Measurements from ENCODE around the gene C17orf78.
"Not testable (repeated sequence)": the region's sequence is repeated elsewhere in the genome, so short reads cannot be mapped to it uniquely, and the experiment has no call there.

The C17orf78 gene

DNA sequence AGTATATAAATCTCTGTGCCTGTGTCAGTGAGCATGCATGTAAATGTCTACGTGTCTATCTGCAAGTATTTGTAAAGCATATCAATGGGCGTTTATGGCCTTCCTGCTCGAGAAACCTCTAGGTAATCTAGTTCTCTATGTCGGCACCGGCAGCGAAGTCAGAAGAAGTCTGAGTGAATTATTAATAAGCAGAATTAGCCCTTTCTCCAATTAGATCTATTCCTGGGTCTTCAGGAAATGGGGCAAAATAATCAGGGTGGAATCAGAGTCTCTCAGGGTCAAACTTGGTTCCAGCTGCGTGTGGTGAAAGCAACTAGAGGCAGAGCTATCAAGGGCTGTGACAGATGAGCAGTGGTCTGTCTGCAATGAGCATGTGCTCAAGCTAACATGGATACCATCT lies at the start of gene C17orf78:
TSS of gene C17orf78 (plus strand) at position 280 of the 400 bp plus-strand sequence. CDS start at position 388, 108 bp downstream.
- no peak for DNase-seq

DNA sequence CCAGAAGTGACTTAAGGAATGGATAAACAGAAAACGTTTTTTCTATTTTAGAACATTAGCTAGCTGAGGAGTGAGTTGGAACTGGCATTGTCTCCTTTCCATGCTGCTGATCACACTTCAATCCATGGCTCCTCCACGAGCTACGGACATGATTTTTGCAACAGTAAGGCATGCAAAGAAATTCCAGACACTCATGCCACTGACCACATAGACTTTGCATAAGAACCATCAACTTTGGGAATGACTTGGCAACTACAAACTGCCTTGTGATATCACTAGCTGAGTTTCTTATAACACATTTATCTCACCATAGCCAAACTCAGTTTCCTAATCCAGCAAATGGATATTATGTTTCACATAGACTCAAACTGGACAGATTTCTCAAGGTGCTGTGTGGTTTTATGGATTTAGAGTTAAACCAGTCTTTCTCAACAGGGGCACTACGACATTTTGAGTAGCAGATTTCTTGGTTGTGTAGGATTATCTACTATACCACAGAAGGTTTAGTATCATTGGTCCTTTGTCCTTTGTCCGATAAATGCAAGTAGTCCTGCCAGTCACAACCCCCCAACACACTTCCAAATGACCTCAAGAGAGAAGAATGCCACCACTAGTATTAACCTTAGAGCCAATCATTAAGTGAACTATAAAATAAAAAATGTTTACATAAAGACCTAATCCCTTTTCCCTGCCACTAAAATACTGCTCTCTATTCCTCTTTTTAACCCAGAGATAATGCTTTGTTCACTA lies 48.3 kb upstream of the C17orf78 start:
- no peak for DNase-seq

DNA sequence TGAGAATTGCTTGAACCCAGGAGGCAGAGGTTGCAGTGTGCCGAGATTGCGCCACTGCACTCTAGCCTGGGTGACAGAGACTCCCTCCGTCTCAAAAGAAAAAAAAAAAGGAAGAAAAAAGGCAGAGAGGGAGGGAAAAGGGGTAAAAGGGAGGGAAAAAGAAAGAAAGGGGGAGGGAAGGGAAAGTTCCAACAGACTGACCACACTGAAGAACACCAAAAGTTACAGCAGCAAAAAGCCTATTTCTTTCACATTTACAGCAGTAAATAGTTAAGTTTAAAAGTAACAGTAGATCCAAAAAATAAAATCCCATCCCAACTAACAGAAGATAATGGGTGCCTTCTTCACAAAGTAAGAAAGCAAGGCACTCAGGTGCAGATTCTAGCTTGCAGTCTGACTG lies 36.9 kb upstream of the C17orf78 start:
- no peak for DNase-seq

DNA sequence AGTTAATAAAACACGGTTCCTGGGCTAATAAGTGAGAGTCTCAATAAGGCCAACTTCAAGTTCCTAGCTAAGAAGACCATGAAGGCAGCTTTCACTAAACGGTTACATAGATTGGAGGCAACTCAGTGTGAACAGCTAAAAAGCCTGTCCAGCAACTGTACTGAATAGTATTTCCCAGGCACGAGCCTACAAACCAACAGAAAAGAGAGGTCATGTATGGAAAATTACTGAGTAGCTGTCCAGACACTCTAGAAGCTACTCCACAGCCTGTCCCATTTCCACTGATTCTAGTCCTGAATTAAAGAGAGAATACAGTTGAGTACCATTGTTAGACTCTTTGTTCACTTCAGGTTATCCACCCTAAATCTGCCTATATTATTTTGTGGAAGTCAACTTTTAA lies 36.5 kb upstream of the C17orf78 start:
- DNase-seq: no peak

DNA sequence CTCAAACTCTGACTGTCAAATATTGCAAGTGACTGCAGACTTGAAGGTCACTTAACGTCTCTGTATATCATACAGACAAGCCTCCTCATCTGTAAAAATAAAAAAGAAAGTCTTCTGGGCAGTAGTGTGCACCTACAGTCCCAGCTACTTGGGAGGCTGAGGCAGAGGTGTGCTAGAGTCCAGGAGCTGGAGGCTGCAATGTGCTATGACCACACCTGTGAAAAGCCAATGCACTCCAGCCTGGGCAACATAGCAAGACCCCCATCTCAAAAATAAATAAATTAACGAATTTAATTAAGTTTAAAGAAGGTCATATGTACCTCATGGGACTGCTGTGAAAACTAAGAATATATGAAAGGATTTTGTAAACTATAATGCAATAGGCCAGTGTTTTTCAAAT lies 35.0 kb upstream of the C17orf78 start:
- DNase-seq: no peak

DNA sequence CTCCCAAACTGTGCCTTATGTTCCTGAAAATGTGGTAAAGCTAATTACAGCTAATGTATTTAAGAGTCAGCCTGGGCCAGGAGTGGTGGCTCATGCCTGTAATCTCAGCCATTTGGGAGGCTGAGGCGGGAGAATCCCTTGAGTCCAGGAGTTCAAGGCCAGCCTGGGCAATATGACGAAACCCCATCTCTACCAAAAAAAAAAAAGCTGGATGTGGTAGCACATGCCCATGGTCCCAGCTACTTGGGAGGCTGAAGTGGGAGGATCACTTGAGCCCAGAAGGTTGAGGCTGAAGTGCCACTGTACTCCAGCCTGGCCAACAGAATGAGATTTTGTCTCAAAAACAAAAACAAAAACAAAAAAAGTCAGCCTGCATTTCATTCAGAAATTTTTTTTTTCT lies 33.2 kb upstream of the C17orf78 start:
- DNase-seq: no peak

DNA sequence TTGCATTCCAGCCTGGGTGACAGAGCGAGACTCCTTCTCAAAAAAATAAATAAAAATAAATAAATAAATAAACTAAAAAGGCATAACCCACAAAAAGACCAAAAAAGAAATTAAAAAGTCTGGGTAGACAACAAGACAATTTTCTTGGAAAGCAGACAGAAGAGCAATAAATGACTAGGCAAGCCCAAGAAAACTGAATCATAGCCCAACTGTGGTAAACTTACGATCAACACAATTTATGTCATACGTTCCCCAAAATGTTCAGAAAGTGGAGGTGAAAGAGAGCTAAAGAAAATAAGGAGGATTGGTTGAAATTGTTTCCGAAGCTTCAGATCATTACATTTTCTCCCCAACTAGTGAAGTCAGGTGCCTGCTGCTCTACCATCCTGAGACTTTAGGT lies 31.3 kb upstream of the C17orf78 start:
- DNase-seq: no peak

DNA sequence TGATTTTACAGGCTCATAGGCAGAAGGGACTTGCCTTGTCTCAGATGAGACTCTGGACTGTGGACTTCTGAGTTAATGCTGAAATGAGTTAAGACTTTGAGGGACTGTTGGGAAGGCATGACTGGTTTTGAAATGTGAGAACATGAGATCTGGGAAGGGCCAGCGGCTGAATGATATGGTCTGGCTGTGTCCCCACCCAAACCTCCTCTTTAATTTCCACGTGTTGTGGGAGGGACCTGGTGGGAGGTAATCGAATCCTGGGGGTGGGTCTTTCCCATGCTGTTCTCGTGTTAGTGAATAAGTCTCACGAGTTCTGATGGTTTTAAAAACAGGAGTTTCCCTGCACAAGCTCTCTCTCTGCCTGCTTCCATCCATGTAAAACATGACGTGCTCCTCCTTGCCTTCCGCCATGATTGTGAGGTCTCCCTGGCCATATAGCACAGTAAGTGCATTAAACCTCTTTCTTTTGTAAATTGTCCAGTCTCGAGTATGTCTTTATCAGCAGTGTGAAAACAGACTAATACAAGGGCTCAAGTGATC lies 28.9 kb upstream of the C17orf78 start:
- DNase-seq: not testable (repeated sequence)

DNA sequence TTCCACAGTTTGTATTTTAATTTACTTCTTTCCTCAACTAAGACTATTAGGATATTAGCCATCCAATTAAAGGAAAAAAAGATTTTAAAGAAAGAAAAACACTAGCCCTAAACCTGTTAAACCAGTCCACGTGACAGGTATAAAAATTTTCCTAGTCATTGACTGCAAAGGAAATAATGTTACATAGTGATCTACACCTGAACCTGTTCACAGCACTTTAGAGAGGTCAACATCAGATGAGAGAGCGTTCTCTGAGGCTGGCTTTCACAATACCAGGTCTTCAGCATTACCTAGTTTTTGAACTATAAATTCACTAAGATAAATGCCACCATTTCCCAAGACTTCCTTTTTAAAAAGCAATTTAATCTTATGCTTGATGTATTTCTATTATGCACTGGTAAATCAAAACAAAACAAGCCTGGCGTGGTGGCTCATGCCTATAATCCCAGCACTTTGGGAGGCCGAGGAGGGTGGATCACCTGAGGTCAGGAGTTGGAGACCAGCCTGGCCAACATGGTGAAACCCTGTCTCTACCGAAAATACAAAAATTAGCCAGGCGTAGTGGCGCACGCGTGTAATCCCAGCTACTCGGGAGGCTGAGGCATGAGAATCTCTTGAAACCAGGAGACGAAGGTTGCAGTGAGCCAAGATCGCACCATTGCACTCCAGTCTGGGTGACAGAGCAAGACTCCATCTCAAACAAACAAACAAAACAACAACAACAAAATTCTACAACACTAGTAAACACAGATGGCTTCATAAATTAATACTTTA lies 18.8 kb upstream of the C17orf78 start:
- not testable (repeated sequence) for DNase-seq

DNA sequence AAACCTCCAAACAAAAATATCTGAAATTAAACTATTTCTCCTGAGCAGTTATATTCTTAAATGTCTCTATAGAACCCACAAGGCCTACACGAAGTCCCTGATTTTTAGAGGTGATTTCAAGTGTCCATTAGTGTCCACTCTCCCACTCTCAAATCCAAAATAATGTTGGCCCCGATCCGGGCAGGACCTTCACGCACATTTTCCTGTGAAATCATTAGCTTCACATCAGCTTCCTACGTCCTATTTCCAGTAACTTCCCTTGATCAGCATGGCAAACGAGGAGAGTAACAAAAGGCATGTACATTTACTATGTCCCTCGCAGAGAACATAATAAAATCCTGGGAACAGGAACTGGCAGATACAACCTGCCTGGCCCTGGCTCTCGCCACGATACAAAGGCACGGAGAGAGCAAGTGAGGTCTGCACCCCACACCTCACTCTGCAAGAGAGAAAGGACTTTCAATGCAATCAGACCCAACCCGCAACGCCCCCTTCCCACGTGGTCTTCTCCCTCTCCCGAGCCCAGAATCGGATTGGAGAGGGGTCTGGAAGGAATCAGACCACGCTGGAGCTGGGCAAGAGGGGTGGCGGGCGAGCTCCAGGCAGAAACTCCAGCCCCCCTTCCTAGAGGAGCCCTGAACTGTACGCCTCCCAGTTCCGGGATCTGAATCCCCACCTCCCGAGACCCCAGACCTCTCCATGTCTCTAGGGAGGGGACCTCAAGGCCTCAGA lies 17.5 kb upstream of the C17orf78 start:
- peak; percentile 64 for DNase-seq

DNA sequence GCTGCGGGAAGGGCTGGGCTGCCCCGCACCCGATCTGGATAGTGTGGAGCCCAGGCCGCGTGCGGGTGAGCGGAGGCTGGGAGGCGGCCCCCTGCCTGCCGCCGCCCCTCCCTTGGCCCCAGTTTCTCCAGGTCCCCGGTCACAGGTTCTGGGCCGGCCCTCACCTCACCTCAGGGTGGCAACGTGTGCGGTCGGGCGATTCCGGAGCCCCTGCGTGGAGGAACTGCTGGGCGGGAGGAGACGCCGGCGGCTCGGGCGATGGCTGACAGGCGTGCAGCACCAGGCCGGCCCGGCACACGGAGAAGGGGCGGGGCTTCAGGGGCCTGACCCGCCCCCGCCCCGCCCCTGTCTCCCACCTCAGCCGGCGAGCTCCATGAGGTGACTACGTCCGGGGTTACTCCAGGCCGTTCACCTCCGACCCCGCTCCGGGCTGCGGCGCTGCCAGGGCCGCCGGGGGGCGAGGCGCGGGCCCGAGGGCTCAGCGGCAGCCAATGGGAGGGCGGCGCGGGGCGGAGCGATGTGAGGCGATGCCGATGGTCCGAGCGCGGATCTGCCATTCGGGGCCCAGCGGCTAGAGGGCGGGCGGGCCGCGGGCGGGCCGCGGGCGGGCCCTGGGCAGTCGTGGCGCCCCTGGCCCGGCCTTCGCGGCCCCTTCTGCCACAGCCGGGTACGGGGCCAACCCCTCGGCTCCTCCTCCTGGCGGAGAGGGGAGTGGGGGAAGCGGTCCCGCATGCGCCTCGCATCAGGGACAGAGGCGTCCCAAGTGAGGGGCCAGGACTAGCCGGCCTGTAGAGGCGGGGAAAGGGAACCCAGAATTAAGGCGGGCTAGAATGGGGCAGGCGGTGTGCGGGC lies 16.7 kb upstream of the C17orf78 start:
- peak; percentile 93 for DNase-seq

DNA sequence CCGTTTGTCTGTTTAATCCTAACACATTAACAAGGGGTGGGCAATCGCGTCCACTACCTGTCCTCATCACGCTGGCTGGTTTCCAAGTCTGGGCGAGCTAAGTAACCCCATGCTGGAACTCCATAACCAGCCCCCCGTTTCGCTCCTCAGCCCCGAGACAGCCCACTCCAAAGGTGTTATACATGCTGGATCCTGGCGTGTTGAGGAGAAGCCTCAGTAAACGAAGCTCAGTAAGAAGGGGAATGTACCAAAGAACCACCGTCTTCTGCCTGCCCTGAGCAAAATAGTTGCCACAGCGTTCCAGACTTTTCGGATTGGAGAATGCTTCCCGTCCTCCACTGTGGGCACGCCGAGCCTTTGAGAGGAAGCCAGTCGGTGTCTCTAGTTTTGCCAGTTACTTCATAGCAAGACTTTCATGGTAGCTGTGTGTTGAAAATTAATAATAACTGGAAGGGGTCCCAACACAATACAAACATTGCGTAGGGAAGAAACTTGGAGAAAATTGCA lies 16.1 kb upstream of the C17orf78 start:
- no peak for DNase-seq

DNA sequence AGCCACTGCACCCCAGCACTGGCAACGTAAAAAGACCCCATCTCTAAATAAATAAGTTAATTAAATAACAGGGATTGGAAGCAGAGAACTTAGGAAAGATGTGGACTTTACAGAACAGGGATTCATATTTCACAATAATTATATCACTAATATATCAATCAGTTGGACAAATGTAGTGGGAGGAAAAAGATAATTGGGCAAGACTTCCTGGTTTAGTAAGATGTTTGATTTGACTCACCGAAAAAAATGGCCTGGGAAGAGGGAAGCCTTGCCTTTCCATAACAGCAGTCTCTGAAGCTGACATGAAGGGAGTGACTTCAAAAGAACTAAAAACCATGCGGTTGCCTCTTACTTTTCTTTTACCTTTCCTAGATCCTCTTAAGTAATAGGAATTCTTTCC lies 15.2 kb upstream of the C17orf78 start:
- DNase-seq: no peak

DNA sequence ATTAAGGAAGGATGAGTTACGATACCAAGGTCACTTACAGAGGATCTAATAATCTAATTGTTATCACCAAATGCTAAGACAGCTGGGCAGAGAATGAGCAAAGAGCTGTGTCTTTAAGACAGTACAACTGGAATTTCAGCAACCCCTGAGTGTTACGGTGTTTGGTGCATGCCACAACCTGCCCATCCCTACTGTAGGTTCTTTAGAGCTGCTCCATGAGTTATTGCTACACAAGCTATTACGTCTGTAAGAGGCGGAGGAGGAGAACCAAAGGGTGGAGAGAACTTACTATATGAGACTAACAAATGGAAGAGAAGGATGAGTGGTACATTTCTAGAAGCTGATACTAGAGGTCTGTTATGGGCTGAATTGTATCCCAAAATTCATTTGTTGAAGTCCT lies 14.2 kb upstream of the C17orf78 start:
- no peak for DNase-seq

DNA sequence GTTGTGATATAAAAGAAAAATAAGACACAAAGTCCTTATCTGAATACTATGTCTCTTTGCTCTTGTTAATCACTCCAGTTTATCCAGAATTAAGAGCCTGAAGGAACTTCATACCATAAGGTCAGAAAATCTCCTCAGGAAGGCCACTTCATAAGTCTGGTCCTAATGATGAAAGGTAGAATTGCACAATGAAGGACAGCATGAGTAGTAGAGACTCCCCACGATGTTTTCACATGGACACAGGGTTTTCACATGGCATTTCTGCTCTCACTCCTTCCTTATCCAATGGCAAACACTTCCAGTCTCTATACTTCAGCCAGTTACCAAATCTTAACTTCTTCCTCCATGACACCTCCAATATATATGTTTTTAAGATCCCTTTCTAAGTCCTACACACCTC lies 10.2 kb upstream of the C17orf78 start:
- DNase-seq: no peak

DNA sequence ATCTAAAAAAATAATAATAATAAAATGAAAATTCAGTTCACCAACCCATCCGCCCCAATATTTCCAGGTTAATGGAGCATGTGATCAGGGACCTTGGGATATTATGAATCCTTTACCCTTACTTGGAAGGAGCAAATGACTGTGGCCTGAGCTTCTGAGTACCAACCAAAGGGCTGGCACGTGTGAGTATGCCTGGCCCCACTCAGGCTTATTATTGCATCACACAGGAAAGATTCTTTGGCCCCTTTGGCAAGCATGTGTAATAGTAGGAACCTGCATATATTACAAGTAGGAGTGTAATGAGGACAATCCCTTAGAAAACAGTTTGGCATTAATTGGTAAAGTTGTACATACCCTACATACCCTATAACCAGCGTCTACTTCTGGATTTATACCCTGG lies 7.2 kb upstream of the C17orf78 start:
- DNase-seq: no peak

DNA sequence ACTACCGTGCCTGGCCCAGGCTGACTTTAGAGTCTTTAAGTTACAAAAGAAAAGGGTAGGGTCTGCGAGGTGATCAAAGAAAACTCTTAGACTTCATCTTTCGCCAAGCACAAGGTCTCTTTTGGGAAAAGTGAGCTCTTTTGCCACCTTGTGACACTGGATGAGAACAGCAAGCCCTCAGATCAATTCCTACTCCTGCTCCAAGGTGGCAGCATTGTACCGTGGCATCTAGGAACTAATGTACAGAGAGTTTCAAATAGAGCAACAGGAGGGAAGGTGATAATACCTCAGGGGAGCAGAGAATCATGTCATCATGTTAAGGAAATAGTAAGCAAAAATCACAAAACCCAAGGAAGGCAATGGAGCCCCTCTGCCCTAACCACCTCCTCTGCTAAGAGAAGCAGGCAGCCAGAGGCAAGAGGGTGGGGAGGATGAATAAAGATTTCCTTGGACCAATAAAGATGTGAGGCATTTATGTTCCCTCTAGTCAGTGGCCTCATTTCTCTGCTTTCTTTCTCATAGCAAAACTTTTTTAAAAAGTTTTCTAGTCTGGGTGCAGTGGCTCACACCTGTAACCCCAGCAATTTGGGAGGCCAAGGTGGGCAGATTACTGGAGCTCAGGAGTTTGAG lies 2.1 kb upstream of the C17orf78 start:
- DNase-seq: peak; percentile 57

DNA sequence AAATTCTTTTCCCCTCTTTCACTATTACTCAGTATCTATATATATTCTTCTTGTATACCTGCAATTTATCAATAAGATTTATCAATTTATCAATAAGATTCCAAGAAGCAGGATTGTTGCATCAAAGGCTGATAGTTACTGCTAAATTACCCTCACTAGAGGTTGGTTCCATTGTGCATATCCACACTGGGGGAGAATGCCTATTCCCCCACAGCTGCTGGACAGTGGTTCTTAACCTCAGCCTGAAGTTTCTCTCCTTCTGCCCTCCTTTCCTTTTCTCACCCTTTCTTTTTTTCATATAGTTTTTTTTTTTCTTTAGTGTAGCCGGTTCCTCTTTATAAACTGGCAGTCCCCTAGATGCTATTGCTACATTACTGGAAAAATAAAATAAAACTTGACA lies 6.3 kb downstream of the C17orf78 start:
- no peak for DNase-seq

DNA sequence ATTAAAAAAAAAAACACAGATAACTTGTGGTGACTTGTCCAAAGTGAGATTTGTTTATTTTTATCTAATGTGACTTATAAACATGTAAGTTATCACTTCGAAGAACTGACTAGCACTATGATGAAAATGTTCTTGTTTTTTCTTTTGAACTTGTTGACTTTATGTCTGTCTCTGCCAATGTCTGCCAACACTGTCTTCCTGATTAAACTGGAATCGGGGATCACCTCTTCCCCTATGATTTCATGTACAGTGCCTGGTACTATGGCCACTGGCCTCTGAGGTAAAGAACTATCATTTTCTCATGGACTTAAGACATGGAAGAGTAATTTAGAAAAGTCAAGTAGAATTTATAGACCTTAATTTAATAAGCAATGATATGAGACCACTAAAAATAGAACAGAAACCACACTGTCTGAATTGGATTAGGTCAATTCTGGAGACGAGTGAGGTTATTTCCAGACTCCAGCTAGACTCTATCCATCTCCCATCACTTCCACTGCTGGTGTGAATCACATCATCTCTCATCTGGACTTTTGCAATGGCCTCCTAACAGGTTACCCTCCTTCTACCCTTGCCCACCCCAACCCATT lies 8.9 kb downstream of the C17orf78 start:
- DNase-seq: no peak

DNA sequence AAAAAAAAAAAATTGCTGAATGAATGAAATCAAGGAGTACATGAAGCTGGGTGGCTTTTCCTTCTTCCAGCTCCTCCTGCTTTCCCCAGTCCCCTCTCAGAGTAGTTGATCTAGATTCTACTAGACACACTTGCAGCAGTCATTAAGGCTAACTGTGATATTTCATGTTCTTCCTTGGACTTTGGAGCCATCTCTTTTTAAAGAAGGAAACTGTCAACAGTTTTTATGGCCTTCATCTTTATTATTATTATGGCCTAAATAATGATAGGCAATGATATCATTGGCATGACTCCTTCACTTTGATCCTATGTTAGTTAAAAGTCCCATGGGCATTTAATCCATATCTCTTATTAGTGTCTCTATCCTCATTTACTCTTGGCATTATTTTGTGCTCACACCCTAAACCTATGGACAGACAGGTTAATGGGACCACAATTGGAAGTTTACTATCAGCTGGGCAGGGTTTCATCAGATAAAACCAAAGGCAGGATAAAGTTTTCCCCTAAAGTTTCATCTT lies 9.7 kb downstream of the C17orf78 start:
- no peak for DNase-seq

DNA sequence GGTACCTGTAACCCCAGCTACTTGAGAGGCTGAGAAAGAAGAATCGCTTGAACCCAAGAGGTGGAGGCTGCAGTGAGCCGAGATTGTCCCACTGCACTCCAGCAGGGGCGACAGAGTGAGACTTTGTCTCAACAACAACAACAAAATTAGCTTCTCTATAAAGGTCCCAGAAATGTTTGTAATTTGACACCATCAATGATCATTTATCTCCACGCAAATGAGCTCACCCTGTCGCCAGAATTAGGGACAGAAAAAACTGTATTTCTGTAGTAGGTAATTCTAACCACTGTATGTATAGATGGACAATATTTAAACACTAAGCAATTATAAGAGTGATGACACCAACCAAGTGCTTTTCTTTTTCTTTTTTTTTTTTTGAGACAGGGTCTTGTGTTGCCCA lies 10.7 kb downstream of the C17orf78 start:
- no peak for DNase-seq
